H1 (cell line): ENCODE measurements around the gene SLC35G6. TPM values are rescaled to one million over a fixed set of nuclear protein-coding genes. Genes with fewer than 3 reads are reported as not detected.

ENCODE experiments used
- CTCF ChIA-PET: fragments of 300-600 bp; sonication (Branson Sonifier 250); formaldehyde crosslinking; loops from one replicate; lab custom pipeline; 2021; ENCODE audit not compliant: partially characterized antibody; lab: Charles Lee
- POLR2A ChIA-PET: fragments of 300-600 bp; sonication (Branson Sonifier 250); formaldehyde crosslinking; loops from one replicate; lab custom pipeline; 2021; ENCODE audit warnings: inconsistent platforms; ENCODE audit not compliant: partially characterized antibody; lab: Charles Lee
- DNase-seq, 2 experiments: peaks; one replicate each; pipeline versions ENCODE4 v3.0.0 to v3.0.0-alpha.2; 2010 to 2022; ENCODE audit warnings: low spot score in 2 of 2, low read depth in 1 of 2, mixed read lengths in 1 of 2
- FAIRE-seq: peaks from 2 replicates; lab custom pipeline; 2011; peaks lifted over from hg19 to GRCh38; lab: Jason Lieb, UNC
- H2AFZ ChIP-seq: 2 replicates; pipeline ENCODE4 v1.8.1; 2012; ENCODE audit warnings: low read length, inconsistent platforms
- H2AK5ac ChIP-seq: 2 replicates; pipeline ENCODE4 v1.6.1; 2013; ENCODE audit warnings: low read depth, low read length
- H2BK120ac ChIP-seq: replicated peaks from 2 replicates; pipeline ENCODE3; 2013; ENCODE audit warnings: low read depth, low read length, inconsistent platforms
- H2BK12ac ChIP-seq: 2 replicates; pipeline ENCODE4 v1.6.1; 2013; ENCODE audit warnings: low read depth, low read length
- H2BK15ac ChIP-seq: 2 replicates; pipeline ENCODE4 v1.6.1; 2013; ENCODE audit warnings: low read length
- H2BK20ac ChIP-seq: 2 replicates; pipeline ENCODE4 v1.6.1; 2013; ENCODE audit warnings: low read length
- H2BK5ac ChIP-seq: 2 replicates; pipeline ENCODE4 v1.6.1; 2013; ENCODE audit warnings: low read depth, low read length
- H3K14ac ChIP-seq: 2 replicates; pipeline ENCODE4 v1.6.1; 2013; ENCODE audit warnings: inconsistent platforms; ENCODE audit not compliant: insufficient read length
- H3K18ac ChIP-seq: 2 replicates; pipeline ENCODE4 v1.6.1; 2013; ENCODE audit warnings: low read length; ENCODE audit errors: extremely low read depth
- H3K23ac ChIP-seq: 2 replicates; pipeline ENCODE4 v1.6.1; 2013; ENCODE audit warnings: inconsistent platforms; ENCODE audit not compliant: insufficient read length
- H3K23me2 ChIP-seq: 2 replicates; pipeline ENCODE4 v1.6.1; 2013; ENCODE audit warnings: low read depth, low read length
- H3K27ac ChIP-seq: 2 replicates; pipeline ENCODE4 v1.6.1; 2011; ENCODE audit warnings: low read depth, low read length, inconsistent platforms
- H3K27me3 ChIP-seq, 4 experiments: replicated peaks in 1 of 4; 1 replicate in 1 of 4; 2 replicates in 3 of 4; pipeline versions ENCODE4 v1.6.1 to v1.8.1; 2011 to 2013; ENCODE audit warnings: low read length in 3 of 4, mild to moderate bottlenecking in 3 of 4, inconsistent platforms in 2 of 4, mixed read lengths in 2 of 4, moderate library complexity in 1 of 4; ENCODE audit not compliant: control insufficient read depth in 3 of 4, insufficient read depth in 3 of 4; ENCODE audit errors: extremely low read depth in 1 of 4
- H3K36me3 ChIP-seq, 4 experiments: 2 replicates each; pipeline versions ENCODE4 v1.6.1 to v1.8.1; 2011 to 2013; ENCODE audit warnings: mild to moderate bottlenecking in 4 of 4, low read length in 3 of 4, moderate library complexity in 2 of 4, control low read depth in 1 of 4, inconsistent platforms in 1 of 4; ENCODE audit not compliant: insufficient read depth in 4 of 4, control insufficient read depth in 2 of 4
- H3K4ac ChIP-seq: replicated peaks from 2 replicates; pipeline ENCODE3; 2013; ENCODE audit warnings: low read length, low read depth, mixed read lengths, inconsistent platforms; ENCODE audit not compliant: insufficient read length
- H3K4me1 ChIP-seq, 4 experiments: replicated peaks in 1 of 4; 1 replicate in 1 of 4; 2 replicates in 3 of 4; pipeline versions ENCODE4 v1.6.1 to v1.8.1; 2011 to 2013; ENCODE audit warnings: low read length in 3 of 4, inconsistent platforms in 2 of 4, mixed read lengths in 1 of 4; ENCODE audit not compliant: insufficient read depth in 4 of 4, control insufficient read depth in 3 of 4
- H3K4me2 ChIP-seq, 2 experiments: 2 replicates each; pipeline versions ENCODE4 v1.6.1 to v1.8.1; 2011 to 2013; ENCODE audit warnings: low read depth in 2 of 2, low read length in 2 of 2, control low read depth in 1 of 2, inconsistent platforms in 1 of 2, mild to moderate bottlenecking in 1 of 2; ENCODE audit not compliant: insufficient read depth in 1 of 2
- H3K4me3 ChIP-seq, 4 experiments: fragments of 200-600, 300-600 bp in 1 of 4; sonication (generic), shearing (Covaris generic), sonication (Bioruptor Twin) in 1 of 4; 2 replicates each; pipeline versions ENCODE4 v1.5.1 to v1.8.1; 2011 to 2016; ENCODE audit warnings: low read length in 4 of 4, low read depth in 3 of 4, control low read depth in 2 of 4, inconsistent platforms in 2 of 4, mild to moderate bottlenecking in 2 of 4, mixed read lengths in 1 of 4, moderate library complexity in 1 of 4; ENCODE audit not compliant: insufficient read depth in 2 of 4; ENCODE audit errors: extremely low read depth in 1 of 4
- H3K56ac ChIP-seq: replicated peaks from 2 replicates; pipeline ENCODE3; 2013; ENCODE audit warnings: low read depth, mild to moderate bottlenecking, mixed read lengths, low read length, inconsistent platforms; ENCODE audit not compliant: insufficient read length
- H3K79me1 ChIP-seq: 2 replicates; pipeline ENCODE4 v1.6.1; 2013; ENCODE audit warnings: low read depth, low read length, control low read depth
- H3K79me2 ChIP-seq, 2 experiments: 2 replicates each; pipeline versions ENCODE4 v1.6.1 to v1.8.1; 2012 to 2013; ENCODE audit warnings: low read length in 2 of 2, mild to moderate bottlenecking in 2 of 2, inconsistent platforms in 1 of 2; ENCODE audit not compliant: insufficient read depth in 2 of 2, control insufficient read depth in 1 of 2
- H3K9ac ChIP-seq, 4 experiments: replicated peaks in 1 of 4; 1 replicate in 1 of 4; 2 replicates in 3 of 4; pipeline versions ENCODE4 v1.6.1 to v1.8.1; 2011 to 2013; ENCODE audit warnings: low read depth in 3 of 4, low read length in 3 of 4, control low read depth in 2 of 4, mild to moderate bottlenecking in 2 of 4, moderate library complexity in 2 of 4, inconsistent platforms in 1 of 4; ENCODE audit errors: extremely low read depth in 1 of 4
- H3K9me3 ChIP-seq, 2 experiments: 2 replicates each; pipeline versions ENCODE4 v1.6.1 to v1.8.1; 2012 to 2013; ENCODE audit warnings: mild to moderate bottlenecking in 2 of 2, moderate library complexity in 2 of 2, control low read depth in 1 of 2, inconsistent platforms in 1 of 2, low read depth in 1 of 2, low read length in 1 of 2, mixed read lengths in 1 of 2; ENCODE audit not compliant: insufficient read depth in 2 of 2
- H4K20me1 ChIP-seq, 2 experiments: replicated peaks in 1 of 2; 2 replicates each; pipeline versions ENCODE3 to v1.8.1; 2011 to 2013; ENCODE audit warnings: inconsistent platforms in 2 of 2, low read length in 2 of 2, mild to moderate bottlenecking in 1 of 2; ENCODE audit not compliant: insufficient read depth in 2 of 2, control insufficient read depth in 1 of 2
- H4K5ac ChIP-seq: 2 replicates; pipeline ENCODE4 v1.6.1; 2013; ENCODE audit warnings: low read length, low read depth, mixed read lengths, inconsistent platforms; ENCODE audit not compliant: insufficient read length
- H4K8ac ChIP-seq: 2 replicates; pipeline ENCODE4 v1.8.0; 2013; ENCODE audit warnings: mild to moderate bottlenecking, moderate library complexity, low read length, inconsistent platforms; ENCODE audit not compliant: insufficient read depth; ENCODE audit errors: extremely low read depth
- H4K91ac ChIP-seq: replicated peaks from 2 replicates; pipeline ENCODE3; 2013; ENCODE audit warnings: low read length, mixed read lengths, inconsistent platforms; ENCODE audit not compliant: insufficient read length
- RFX5 ChIP-seq: IDR thresholded peaks from 2 replicates; pipeline ENCODE4 v1.6.1; 2011; ENCODE audit warnings: low read depth, low read length, improper control_type of control experiment, borderline replicate concordance
- YY1 ChIP-seq: IDR thresholded peaks from 2 replicates; pipeline ENCODE4 v1.6.1; 2011; ENCODE audit warnings: low read depth, mild to moderate bottlenecking, low read length
- WGBS, 2 experiments: shearing (Covaris generic) in 1 of 2; methylation state at CpG; one replicate each; pipeline versions ENCODE4 v1.1.6 to v1.1.7; 2013 to 2015; ENCODE audit warnings: low lambda C conversion rate in 2 of 2, mixed read lengths in 2 of 2, inconsistent platforms in 1 of 2, low coverage in 1 of 2, missing lambda C conversion rate in 1 of 2; ENCODE audit not compliant: insufficient replicate concordance in 2 of 2, insufficient coverage in 1 of 2, insufficient read length in 1 of 2; ENCODE audit errors: extremely low coverage in 1 of 2, missing lambda C conversion rate in 1 of 2; 5-methylcytosine and 5-hydroxymethylcytosine counted together
- polyA plus RNA-seq, 7 experiments: library from polyadenylated mRNA; depleted of rRNA in 3 of 7; stranded (reverse) in 5 of 7; unstranded in 2 of 7; fragments of >200 nt in 5 of 7; fragments of 200-250 nt in 2 of 7; gene quantifications; 1 replicate in 5 of 7; 2 replicates in 1 of 7; 4 replicates in 1 of 7; pipeline versions ENCODE4 v1.2.1 to v1.2.3, GENCODE V29; 2011 to 2013; ENCODE audit warnings: missing spikeins in 2 of 7, mixed read lengths in 2 of 7
- total RNA-seq: library from RNA; stranded (reverse); fragmentation: NEBNext Ultra II Directional; extraction: Animal tissue kit (Norgen Biotek cat#: 25700); gene quantifications from 2 replicates; pipeline ENCODE4 v1.2.1, GENCODE V29; 2021

The SLC35G6 gene
- total and polyA plus RNA-seq, 2 of the 8 experiments (the other 6 are each of a cell fraction or from before 2014, with no cell fraction given) = 0.05 TPM; not detected in 1

GRCh38 chr17:7459961-7460545, 21.2 kb upstream of the SLC35G6 start:
- H2AFZ ChIP-seq = no peak overlapping the region
- peaks cover 2 to 18% (median 7%) of the 10 kb centered on the region in 4 experiments for H3K4me1 ChIP-seq
- H3K4me2 ChIP-seq = no peak overlapping the region
- H3K27ac ChIP-seq = no peak overlapping the region
- no peaks in the 10 kb centered on the region for H4K20me1 ChIP-seq
- H3K4me3 ChIP-seq = no peak overlapping the region
- no peak overlapping the region for H2BK20ac ChIP-seq
- H3K18ac ChIP-seq = no peak overlapping the region
- no peak overlapping the region for H2BK15ac ChIP-seq
- 91% methylated on average over 3 of the region's 3 CpGs; no CpG with 5 or more reads in 1 of the 2 experiments for WGBS, 2 experiments
- POLR2A ChIA-PET = interaction anchor here (0.7 to 13.8 kb wide), 5 partner anchors 10 to 197 kb away, joined by 3 to 200 read pairs (median 3); partner anchors contain the start of genes POLR2A, SLC35G6 and ZBTB4
- no peaks in the 10 kb centered on the region for H3K9me3 ChIP-seq
- no peak overlapping the region for H4K5ac ChIP-seq
- H3K4ac ChIP-seq = no peak overlapping the region
- peaks cover 0 to 2% (median 0%) of the 10 kb centered on the region in 4 experiments; a peak in 2 of 8 replicates for H3K36me3 ChIP-seq
- no peak overlapping the region for H4K8ac ChIP-seq
- CTCF ChIA-PET = interaction anchor here (0.8 to 2.1 kb wide), 4 partner anchors 16 to 54 kb away, joined by 3 to 5 read pairs (median 4); no protein-coding TSS in a partner anchor
- H2BK120ac ChIP-seq = no peak overlapping the region
- no peak overlapping the region for H2AK5ac ChIP-seq
- H4K91ac ChIP-seq = no peak overlapping the region
- peaks cover 5% of the 10 kb centered on the region for H3K23me2 ChIP-seq
- H3K79me1 ChIP-seq = no peaks in the 10 kb centered on the region
- TF ChIP-seq RFX5 (no peak), YY1 (peak; percentile 91)
- TF ChIP-seq, all 59 proteins: peak for 1
- Histone ChIP-seq H3K56ac (no peak overlapping the region), H3K23ac (no peak overlapping the region), H3K9ac (no peak overlapping the region), H2BK5ac (no peak overlapping the region), H2BK12ac (no peak overlapping the region), H3K27me3 (no peaks in the 10 kb centered on the region), H3K79me2 (no peaks in the 10 kb centered on the region), H3K14ac (no peak overlapping the region)
- no peak for FAIRE-seq
- no peak for DNase-seq
